ENCODE results near the gene CNTN2.

- TF ChIP-seq CTCF (conservative IDR thresholded peaks at IDR 0.05 in 1 of 2, IDR thresholded peaks at IDR 0.05 in 1 of 2; ENCODE audit: low read depth in 1 of 2, low read length in 2 of 2) (no peak), EZH2 (IDR thresholded peaks at IDR 0.05; ENCODE audit: low read length, missing control alignments) (no peak)
Measured at GRCh38 chr1:205049479-205049878, 6.5 kb downstream of the CNTN2 start.

Data from fibroblast of lung (primary cell).